Duodenal mucosa (tissue), 2 donors: ENCODE data around the gene LSM14B.

Source experiments
- H3K27ac ChIP-seq: one replicate; pipeline ENCODE4 v1.7.0; 2013; ENCODE audit warnings: low read depth, low read length
- H3K27me3 ChIP-seq, 2 donors: one replicate each; pipeline ENCODE4 v1.7.0; 2013; ENCODE audit warnings: low read length in 2 of 2, control low read depth in 1 of 2; ENCODE audit not compliant: insufficient read depth in 2 of 2, control insufficient read depth in 1 of 2
- H3K36me3 ChIP-seq, 2 donors: one replicate each; pipeline ENCODE4 v1.7.0; 2013; ENCODE audit warnings: low read length in 2 of 2, control low read depth in 1 of 2; ENCODE audit not compliant: insufficient read depth in 2 of 2, control insufficient read depth in 1 of 2
- H3K4me1 ChIP-seq, 2 donors: one replicate each; pipeline ENCODE4 v1.7.0; 2013; ENCODE audit warnings: low read length in 2 of 2, control low read depth in 1 of 2; ENCODE audit not compliant: insufficient read depth in 2 of 2, control insufficient read depth in 1 of 2
- H3K4me3 ChIP-seq, 2 donors: one replicate each; pipeline ENCODE4 v1.7.0; 2013; ENCODE audit warnings: low read length in 2 of 2, low read depth in 1 of 2
- H3K9ac ChIP-seq, 2 donors: one replicate each; pipeline ENCODE4 v1.7.0; 2013; ENCODE audit warnings: low read length in 2 of 2, low read depth in 1 of 2
- H3K9me3 ChIP-seq, 2 donors: one replicate each; pipeline ENCODE4 v1.7.0; 2013; ENCODE audit warnings: low read length in 2 of 2, control low read depth in 1 of 2; ENCODE audit not compliant: control insufficient read depth in 1 of 2

Gene LSM14B

GRCh38 chr20:62161347-62161746 is 39.1 kb downstream of the LSM14B start:
- no peak overlapping the region for H3K9ac ChIP-seq
- no peaks in the 10 kb centered on the region for H3K9me3 ChIP-seq
- H3K4me3 ChIP-seq, result no peak overlapping the region
- no peaks in the 10 kb centered on the region for H3K4me1 ChIP-seq
- H3K27ac ChIP-seq, result no peak overlapping the region
- peaks cover 20 to 62% of the 10 kb centered on the region in 2 donors for H3K36me3 ChIP-seq
- H3K27me3 ChIP-seq, result no peaks in the 10 kb centered on the region

DNA sequence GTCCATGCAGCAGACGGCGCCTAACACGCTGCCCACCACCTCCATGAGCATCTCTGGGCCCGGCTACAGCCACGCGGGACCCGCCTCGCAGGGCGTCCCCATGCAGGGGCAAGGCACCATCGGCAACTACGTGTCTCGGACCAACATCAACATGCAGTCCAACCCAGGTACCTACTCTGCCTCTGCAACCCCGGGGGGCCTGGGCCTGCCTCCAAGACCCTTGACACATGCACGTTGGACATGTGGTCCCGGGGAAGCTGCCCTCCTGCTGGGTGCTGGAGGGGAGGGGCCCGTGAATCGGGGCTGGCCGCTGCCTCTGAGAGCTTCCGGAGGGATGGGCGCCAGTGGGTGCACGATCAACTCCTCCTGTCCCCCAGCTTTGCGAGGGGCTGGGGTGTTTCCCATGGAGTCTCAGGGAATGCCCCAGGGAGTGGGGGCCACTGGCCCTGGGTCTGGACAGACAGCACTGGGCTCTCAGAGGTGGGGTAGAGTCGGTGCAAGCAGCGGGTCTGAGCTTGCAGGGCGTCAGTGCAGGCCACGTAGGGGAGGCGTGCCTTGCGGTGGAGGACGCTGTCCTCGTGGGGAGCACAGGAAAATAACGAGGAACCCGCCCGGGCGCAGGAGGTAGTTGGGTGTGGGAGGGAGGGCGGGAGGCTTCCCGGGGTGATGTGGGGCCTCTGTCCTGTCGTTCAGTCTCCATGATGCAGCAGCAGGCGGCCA is 40.6 kb downstream of the LSM14B start:
- Histone ChIP-seq H3K36me3 (peaks cover 21 to 67% of the 10 kb centered on the region in 2 donors), H3K27ac (no peak overlapping the region), H3K4me1 (no peaks in the 10 kb centered on the region), H3K4me3 (no peak overlapping the region), H3K9ac (no peak overlapping the region), H3K9me3 (no peaks in the 10 kb centered on the region), H3K27me3 (no peaks in the 10 kb centered on the region)

DNA sequence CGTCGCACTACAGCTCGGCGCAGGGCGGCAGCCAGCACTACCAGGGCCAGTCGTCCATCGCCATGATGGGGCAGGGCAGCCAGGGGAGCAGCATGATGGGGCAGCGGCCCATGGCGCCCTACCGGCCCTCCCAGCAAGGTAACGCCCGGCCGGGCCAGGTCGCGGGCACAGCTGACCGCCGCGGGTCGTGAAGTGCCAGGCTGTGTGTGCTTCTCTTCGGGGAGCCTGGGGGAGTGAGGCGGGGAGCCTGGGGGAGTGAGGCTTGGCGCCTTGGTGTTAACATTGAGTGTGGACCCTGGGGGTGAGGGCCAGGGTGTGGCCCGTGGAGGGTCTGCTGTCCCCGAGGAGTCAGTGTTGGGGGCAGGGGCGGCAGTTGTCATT is 41.2 kb downstream of the LSM14B start:
- Histone ChIP-seq H3K9me3 (no peaks in the 10 kb centered on the region), H3K36me3 (peaks cover 21 to 70% of the 10 kb centered on the region in 2 donors), H3K27ac (no peak overlapping the region), H3K27me3 (no peaks in the 10 kb centered on the region), H3K4me1 (no peaks in the 10 kb centered on the region), H3K4me3 (no peak overlapping the region), H3K9ac (no peak overlapping the region)

DNA sequence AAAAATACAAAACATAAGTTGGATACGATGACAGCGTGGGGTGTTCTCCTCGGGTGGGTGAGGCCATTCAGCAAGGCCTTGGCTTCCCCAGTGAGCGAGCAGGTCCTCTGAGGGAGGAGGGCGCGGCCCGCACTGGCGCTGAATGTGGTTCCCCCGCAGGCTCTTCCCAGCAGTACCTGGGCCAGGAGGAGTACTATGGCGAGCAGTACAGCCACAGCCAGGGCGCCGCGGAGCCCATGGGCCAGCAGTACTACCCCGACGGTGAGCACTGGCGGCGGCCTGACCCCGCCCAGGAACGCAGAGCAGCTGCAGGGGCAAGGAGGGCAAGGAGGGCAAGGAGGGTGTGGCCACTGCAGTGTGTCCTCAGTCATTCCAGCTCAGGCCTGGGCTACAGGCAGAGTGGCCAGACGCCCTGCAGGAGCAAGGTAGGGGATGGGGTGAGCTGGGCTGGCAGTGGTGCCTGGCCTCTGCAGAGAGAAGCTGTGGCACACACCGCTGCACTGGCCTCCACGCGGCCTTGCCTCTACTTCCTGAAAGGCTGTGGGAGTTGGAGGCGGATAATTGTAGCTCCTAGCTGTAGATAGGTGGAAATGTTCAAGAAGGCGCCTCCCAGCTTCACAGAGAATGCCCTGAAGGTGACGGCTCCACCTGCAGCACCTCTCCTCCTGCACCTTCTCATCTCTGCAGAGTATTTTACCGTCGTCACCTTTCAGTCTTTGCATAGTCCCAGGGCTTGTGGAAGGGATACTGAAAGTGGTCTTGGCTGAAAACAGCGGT is 41.9 kb downstream of the LSM14B start:
- no peaks in the 10 kb centered on the region for H3K4me1 ChIP-seq
- no peaks in the 10 kb centered on the region for H3K9me3 ChIP-seq
- no peak overlapping the region for H3K4me3 ChIP-seq
- H3K27ac ChIP-seq, result no peak overlapping the region
- H3K27me3 ChIP-seq, result no peaks in the 10 kb centered on the region
- H3K36me3 ChIP-seq, result peaks cover 25 to 72% of the 10 kb centered on the region in 2 donors
- H3K9ac ChIP-seq, result no peak overlapping the region

GRCh38 chr20:62164879-62165761 is 42.8 kb downstream of the LSM14B start:
- Histone ChIP-seq H3K9ac (no peak overlapping the region), H3K9me3 (no peaks in the 10 kb centered on the region), H3K27ac (no peak overlapping the region), H3K4me3 (no peak overlapping the region), H3K36me3 (peaks cover 21 to 75% of the 10 kb centered on the region in 2 donors), H3K27me3 (no peaks in the 10 kb centered on the region), H3K4me1 (no peaks in the 10 kb centered on the region)

DNA sequence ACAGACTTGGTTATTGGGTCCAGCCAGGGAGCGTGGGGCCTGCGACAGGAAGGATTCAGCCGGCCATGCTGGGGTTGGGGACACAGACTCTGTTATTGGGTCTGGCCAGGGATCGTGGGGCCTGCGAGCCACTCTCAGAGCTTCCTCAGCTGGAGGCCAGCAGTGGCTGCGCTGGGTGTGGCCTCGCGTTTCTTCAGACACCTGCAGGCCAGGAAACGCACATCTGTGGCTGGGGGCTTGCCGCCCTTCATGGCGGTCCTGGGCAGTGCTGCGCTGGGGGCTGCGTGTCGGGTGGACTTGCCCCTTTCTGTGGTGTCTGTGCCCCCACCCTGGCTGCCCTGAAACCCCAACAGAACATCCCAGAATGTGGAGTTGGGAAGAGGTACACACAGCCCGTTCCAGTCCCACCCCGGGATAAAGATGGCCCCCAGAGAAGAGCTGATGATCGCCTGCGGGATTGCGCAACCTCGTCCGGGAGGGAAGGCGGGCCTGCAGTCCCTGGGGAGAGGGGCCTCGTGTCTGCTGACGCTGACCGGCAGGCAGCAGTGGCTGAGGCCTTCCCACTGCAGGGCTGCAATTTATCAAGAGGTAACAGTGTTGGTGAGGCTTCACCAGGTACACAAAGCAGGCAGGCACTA is 43.6 kb downstream of the LSM14B start:
- Histone ChIP-seq H3K27ac (no peak overlapping the region), H3K4me1 (no peaks in the 10 kb centered on the region), H3K9me3 (no peaks in the 10 kb centered on the region), H3K27me3 (no peaks in the 10 kb centered on the region), H3K9ac (no peak overlapping the region), H3K4me3 (no peak overlapping the region), H3K36me3 (peaks cover 18 to 70% of the 10 kb centered on the region in 2 donors)

DNA sequence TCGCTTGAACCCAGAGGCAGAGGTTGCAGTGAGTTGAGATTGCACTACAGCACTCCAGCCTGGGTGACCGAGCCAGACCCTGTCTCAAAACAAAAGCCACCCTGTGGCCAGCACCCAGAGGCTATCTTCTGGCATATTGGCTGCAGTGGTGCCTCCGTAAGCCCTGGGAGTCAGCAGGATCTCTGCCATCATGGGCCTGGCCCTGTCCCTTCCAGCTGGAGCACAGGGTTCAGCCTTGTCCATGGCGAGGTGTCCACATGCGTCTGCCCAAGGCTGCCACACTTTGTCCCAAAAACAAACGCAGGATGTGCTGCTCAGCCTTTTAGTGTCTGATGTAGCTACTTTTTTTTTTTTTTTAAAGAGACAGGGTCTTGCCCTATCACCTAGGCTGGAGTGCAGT is 45.2 kb downstream of the LSM14B start:
- H3K27me3 ChIP-seq, result no peaks in the 10 kb centered on the region
- no peaks in the 10 kb centered on the region for H3K9me3 ChIP-seq
- peaks cover 16 to 58% of the 10 kb centered on the region in 2 donors for H3K36me3 ChIP-seq

GRCh38 chr20:62168061-62168460 is 45.8 kb downstream of the LSM14B start:
- H3K4me1 ChIP-seq, result no peaks in the 10 kb centered on the region
- no peaks in the 10 kb centered on the region for H3K9me3 ChIP-seq
- H3K4me3 ChIP-seq, result no peak overlapping the region
- H3K27me3 ChIP-seq, result no peaks in the 10 kb centered on the region
- no peak overlapping the region for H3K9ac ChIP-seq
- no peak overlapping the region for H3K27ac ChIP-seq
- peaks cover 16 to 52% of the 10 kb centered on the region in 2 donors for H3K36me3 ChIP-seq

More for the DNA sequence above, 45.2 kb downstream of the LSM14B start:
- H3K9ac ChIP-seq, result no peak overlapping the region
- no peak overlapping the region for H3K4me3 ChIP-seq
- H3K27ac ChIP-seq, result no peak overlapping the region
- H3K4me1 ChIP-seq, result no peaks in the 10 kb centered on the region

GRCh38 chr20:62168890-62169435 is 46.7 kb downstream of the LSM14B start:
- Histone ChIP-seq H3K36me3 (peaks cover 16 to 44% of the 10 kb centered on the region in 2 donors), H3K9ac (no peak overlapping the region), H3K27me3 (no peaks in the 10 kb centered on the region), H3K4me3 (no peak overlapping the region), H3K27ac (no peak overlapping the region), H3K9me3 (no peaks in the 10 kb centered on the region), H3K4me1 (no peaks in the 10 kb centered on the region)
